IMR-90 (cell line): ENCODE data around the gene NPFF. TPM values are rescaled to one million over a fixed set of nuclear protein-coding genes. Genes with fewer than 3 reads are reported as not detected.

Experiments used
- ATAC-seq: fragments of 200-7000 bp; cut with Tn5 transposase; 2 replicates; pipeline ENCODE4 v1.9.1; 2020; ENCODE audit warnings: low read depth, mild to moderate bottlenecking, moderate library complexity
- BruUV-seq: library from RNA; stranded (reverse); fragments of 400-500 nt; replicated peaks from 2 replicates; lab custom pipeline; 2021; lab: Mats Ljungman, UMichigan
- CTCF ChIA-PET: fragments of 300-600 bp; formaldehyde crosslinking; extraction: SDS; loops from one replicate; lab custom pipeline; 2021; ENCODE audit warnings: antibody characterized with exemption; lab: Yijun Ruan, JAX
- POLR2A ChIA-PET: fragments of 300-600 bp; sonication (Branson Sonifier 250); formaldehyde crosslinking; loops from one replicate; lab custom pipeline; 2022; ENCODE audit warnings: antibody characterized with exemption; ENCODE audit not compliant: unreplicated experiment; lab: Charles Lee
- DNase-seq: peaks from one replicate; pipeline ENCODE4 v3.0.0; 2013
- H2AFZ ChIP-seq: replicated peaks from 2 replicates; pipeline ENCODE3; 2013; ENCODE audit warnings: low read length, mild to moderate bottlenecking; ENCODE audit not compliant: poor library complexity
- H2AK5ac ChIP-seq: 2 replicates; pipeline ENCODE4 v1.6.1; 2013; ENCODE audit warnings: low read depth, low read length, inconsistent platforms
- H2AK9ac ChIP-seq: replicated peaks from 2 replicates; pipeline ENCODE3; 2013; ENCODE audit warnings: mild to moderate bottlenecking, low read depth, low read length, moderate library complexity; ENCODE audit not compliant: poor library complexity
- H2BK120ac ChIP-seq: 2 replicates; pipeline ENCODE4 v1.6.1; 2013; ENCODE audit warnings: low read depth, low read length, inconsistent platforms
- H2BK15ac ChIP-seq: 3 replicates; pipeline ENCODE4 v1.6.1; 2013; ENCODE audit warnings: low read depth, low read length, inconsistent platforms
- H2BK20ac ChIP-seq: 2 replicates; pipeline ENCODE4 v1.6.1; 2013; ENCODE audit warnings: low read depth, mild to moderate bottlenecking, inconsistent platforms, low read length, moderate library complexity
- H2BK5ac ChIP-seq: 2 replicates; pipeline ENCODE4 v1.6.1; 2013; ENCODE audit warnings: mild to moderate bottlenecking, low read depth, low read length, inconsistent platforms; ENCODE audit not compliant: poor library complexity, severe bottlenecking
- H3K14ac ChIP-seq: replicated peaks from 2 replicates; pipeline ENCODE4 v1.6.1; 2013; ENCODE audit warnings: low read depth, low read length, inconsistent platforms
- H3K18ac ChIP-seq: 2 replicates; pipeline ENCODE4 v1.6.1; 2013; ENCODE audit warnings: low read depth, low read length, control low read depth
- H3K23ac ChIP-seq: 2 replicates; pipeline ENCODE4 v1.6.1; 2013; ENCODE audit warnings: low read depth, low read length, inconsistent platforms
- H3K27ac ChIP-seq: 2 replicates; pipeline ENCODE4 v1.5.1; 2013; ENCODE audit warnings: mild to moderate bottlenecking, control low read depth, low read length; ENCODE audit not compliant: insufficient read depth
- H3K27me3 ChIP-seq: 2 replicates; pipeline ENCODE4 v1.6.1; 2013; ENCODE audit warnings: low read length; ENCODE audit not compliant: control insufficient read depth, insufficient read depth
- H3K36me3 ChIP-seq: 2 replicates; pipeline ENCODE4 v1.6.1; 2013; ENCODE audit warnings: low read length, mixed read lengths; ENCODE audit not compliant: control insufficient read depth, insufficient read depth
- H3K4ac ChIP-seq: 2 replicates; pipeline ENCODE4 v1.6.1; 2013; ENCODE audit warnings: low read depth, low read length, inconsistent platforms
- H3K4me1 ChIP-seq: 2 replicates; pipeline ENCODE4 v1.6.1; 2013; ENCODE audit warnings: low read length, mixed read lengths; ENCODE audit not compliant: control insufficient read depth, insufficient read depth
- H3K4me2 ChIP-seq: 2 replicates; pipeline ENCODE4 v1.6.1; 2013; ENCODE audit warnings: low read depth, mild to moderate bottlenecking, control low read depth, low read length, moderate library complexity
- H3K4me3 ChIP-seq: 2 replicates; pipeline ENCODE4 v1.5.1; 2013; ENCODE audit warnings: low read depth, mild to moderate bottlenecking, control low read depth, low read length, moderate library complexity; ENCODE audit not compliant: insufficient read depth
- H3K56ac ChIP-seq: 2 replicates; pipeline ENCODE4 v1.6.1; 2013; ENCODE audit warnings: low read length, inconsistent platforms; ENCODE audit not compliant: insufficient read depth; ENCODE audit errors: extremely low read depth
- H3K79me1 ChIP-seq, 2 experiments: 2 replicates each; pipeline ENCODE4 v1.6.1; 2013; ENCODE audit warnings: low read length in 2 of 2, inconsistent platforms in 1 of 2, low read depth in 1 of 2
- H3K9ac ChIP-seq: 2 replicates; pipeline ENCODE4 v1.6.1; 2013; ENCODE audit warnings: low read depth, low read length, control low read depth
- H3K9me1 ChIP-seq: 2 replicates; pipeline ENCODE4 v1.6.1; 2013; ENCODE audit warnings: low read length, inconsistent platforms; ENCODE audit not compliant: insufficient read depth
- H3K9me3 ChIP-seq: 2 replicates; pipeline ENCODE4 v1.6.1; 2013; ENCODE audit warnings: low read length; ENCODE audit not compliant: control insufficient read depth, insufficient read depth
- H4K20me1 ChIP-seq: 2 replicates; pipeline ENCODE4 v1.6.1; 2013; ENCODE audit warnings: low read length, inconsistent platforms; ENCODE audit not compliant: insufficient read depth
- H4K5ac ChIP-seq: 2 replicates; pipeline ENCODE4 v1.6.1; 2013; ENCODE audit warnings: mild to moderate bottlenecking, low read depth, low read length, control low read depth
- H4K8ac ChIP-seq, 2 experiments: 2 replicates each; pipeline ENCODE4 v1.6.1; 2013; ENCODE audit warnings: low read depth in 2 of 2, low read length in 2 of 2, control low read depth in 1 of 2, inconsistent platforms in 1 of 2
- H4K91ac ChIP-seq: 2 replicates; pipeline ENCODE4 v1.6.1; 2013; ENCODE audit warnings: low read depth, low read length, inconsistent platforms; ENCODE audit not compliant: insufficient read depth
- CEBPB ChIP-seq: IDR thresholded peaks from 2 replicates; pipeline ENCODE4 v1.6.1; 2012; ENCODE audit warnings: low read depth, low read length, improper control_type of control experiment
- CHD1 ChIP-seq: IDR thresholded peaks from 2 replicates; pipeline ENCODE4 v1.6.1; 2012; ENCODE audit warnings: low read depth, low read length, improper control_type of control experiment
- ELK1 ChIP-seq: fragments of 150-350 bp; IDR thresholded peaks from 2 replicates; pipeline ENCODE4 v1.6.1; 2016; ENCODE audit warnings: low read depth, mild to moderate bottlenecking, low read length, moderate library complexity, borderline replicate concordance
- FOS ChIP-seq: fragments of 150-350 bp; IDR thresholded peaks from 2 replicates; pipeline ENCODE4 v1.6.1; 2016; ENCODE audit warnings: low read depth, low read length
- RAD21 ChIP-seq: IDR thresholded peaks from 2 replicates; pipeline ENCODE4 v1.6.1; 2012; ENCODE audit warnings: low read length, improper control_type of control experiment
- RCOR1 ChIP-seq: IDR thresholded peaks from 2 replicates; pipeline ENCODE4 v1.6.1; 2012; ENCODE audit warnings: mild to moderate bottlenecking, low read length, improper control_type of control experiment; ENCODE audit not compliant: insufficient replicate concordance
- RFX5 ChIP-seq: IDR thresholded peaks from 2 replicates; pipeline ENCODE4 v1.8.0; 2012; ENCODE audit warnings: low read depth, mild to moderate bottlenecking, low read length, moderate library complexity
- WGBS, 2 experiments: methylation state at CpG; one replicate each; pipeline versions ENCODE4 v1.1.5 to v1.1.7; 2013; ENCODE audit warnings: missing lambda C conversion rate in 2 of 2; ENCODE audit not compliant: insufficient read length in 1 of 2; ENCODE audit errors: extremely low coverage in 2 of 2; 5-methylcytosine and 5-hydroxymethylcytosine counted together
- dilution Hi-C: fragments of 300-500 bp; cut with HindIII; formaldehyde crosslinking; loops from one replicate; pipeline ENCODE4 v1.14.3; 2018; ENCODE audit warnings: low sequenced_read_pairs; ENCODE audit not compliant: unreplicated experiment
- in situ Hi-C: fragments of 300-500 bp; cut with MboI; formaldehyde crosslinking; loops from 3 replicates; pipeline ENCODE4 v1.14.3; 2019; ENCODE audit warnings: low sequenced_read_pairs, inconsistent platforms, mixed read lengths
- intact Hi-C: fragments of 100-400 bp; cut with micrococcal nuclease; formaldehyde crosslinking; loops from 2 replicates; pipeline ENCODE4 v1.10.0; 2022
- polyA plus RNA-seq, 3 experiments: library from polyadenylated mRNA; depleted of rRNA; stranded (reverse); fragments of >200 nt; gene quantifications; 2 replicates each; pipeline ENCODE4 v1.2.3, GENCODE V29; 2012; ENCODE audit warnings: low replicate concordance in 1 of 3
- total RNA-seq: library from RNA; depleted of rRNA; stranded (reverse); fragments of >200 nt; gene quantifications from 2 replicates; pipeline ENCODE4 v1.2.3, GENCODE V29; 2012
- TF ChIP-seq, protein P1 (sequence below): fragments of 150-350 bp; IDR thresholded peaks from 2 replicates; pipeline ENCODE4 v1.6.1; 2017; ENCODE audit warnings: mild to moderate bottlenecking, antibody characterized with exemption, low read length, low read depth
- TF ChIP-seq, protein P2 (sequence below): conservative IDR thresholded peaks from 2 replicates; pipeline ENCODE4 v1.5.1; 2012; ENCODE audit warnings: mild to moderate bottlenecking, low read depth, low read length, improper control_type of control experiment

The NPFF gene
- total and polyA plus RNA-seq, 2 of the 4 experiments (the other 2 are of a cell fraction) = not detected

- H2BK120ac ChIP-seq = no peak overlapping the region
- DNase-seq (peak; percentile 49), ATAC-seq (no peak)
- 65% methylated on average over 4 of the region's 10 CpGs; no CpG with 5 or more reads in 1 of the 2 experiments for WGBS, 2 experiments
- H3K56ac ChIP-seq = no peak overlapping the region
- peaks cover 8% of the 10 kb centered on the region for H3K9me1 ChIP-seq
- POLR2A ChIA-PET = no interaction called here
- H3K4ac ChIP-seq = no peak overlapping the region
- peak overlapping the region; percentile 4 for H2AK9ac ChIP-seq
- H2BK15ac ChIP-seq = no peak overlapping the region
- H3K4me1 ChIP-seq = peaks cover 7% of the 10 kb centered on the region
- CTCF ChIA-PET = no interaction called here
- no peak overlapping the region for H3K14ac ChIP-seq
- H4K91ac ChIP-seq = no peak overlapping the region
- no peaks in the 10 kb centered on the region for H3K9me3 ChIP-seq
- H3K4me2 ChIP-seq = no peak overlapping the region
- H2BK5ac ChIP-seq = peak overlapping the region; percentile 63
- no peak overlapping the region for H3K18ac ChIP-seq
- no peak overlapping the region for H3K23ac ChIP-seq
- peak overlapping the region; percentile 3 for H2AFZ ChIP-seq
- no peak overlapping the region for H2AK5ac ChIP-seq
- H4K5ac ChIP-seq = no peak overlapping the region
- dilution Hi-C loops (no loop called here), intact Hi-C loops (loop anchor here (5.0 kb wide), 1 partner anchor 293 kb away; no protein-coding TSS in a partner anchor), in situ Hi-C loops (loop anchor here (10.0 kb wide), 1 partner anchor 180 kb away; the partner anchor contains the start of gene AAAS)
- H3K4me3 ChIP-seq = no peak overlapping the region
- no peak overlapping the region for H3K27ac ChIP-seq
- no peak overlapping the region for H2BK20ac ChIP-seq
- peaks cover 28% of the 10 kb centered on the region for H3K36me3 ChIP-seq
- H4K8ac ChIP-seq = no peak overlapping the region
- TF ChIP-seq RCOR1 (no peak), FOS (no peak), CEBPB (no peak), RAD21 (no peak), CHD1 (no peak), ELK1 (no peak), RFX5 (no peak)
- TF ChIP-seq, protein P1, sequence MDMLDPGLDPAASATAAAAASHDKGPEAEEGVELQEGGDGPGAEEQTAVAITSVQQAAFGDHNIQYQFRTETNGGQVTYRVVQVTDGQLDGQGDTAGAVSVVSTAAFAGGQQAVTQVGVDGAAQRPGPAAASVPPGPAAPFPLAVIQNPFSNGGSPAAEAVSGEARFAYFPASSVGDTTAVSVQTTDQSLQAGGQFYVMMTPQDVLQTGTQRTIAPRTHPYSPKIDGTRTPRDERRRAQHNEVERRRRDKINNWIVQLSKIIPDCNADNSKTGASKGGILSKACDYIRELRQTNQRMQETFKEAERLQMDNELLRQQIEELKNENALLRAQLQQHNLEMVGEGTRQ = no peak
- TF ChIP-seq, protein P2, sequence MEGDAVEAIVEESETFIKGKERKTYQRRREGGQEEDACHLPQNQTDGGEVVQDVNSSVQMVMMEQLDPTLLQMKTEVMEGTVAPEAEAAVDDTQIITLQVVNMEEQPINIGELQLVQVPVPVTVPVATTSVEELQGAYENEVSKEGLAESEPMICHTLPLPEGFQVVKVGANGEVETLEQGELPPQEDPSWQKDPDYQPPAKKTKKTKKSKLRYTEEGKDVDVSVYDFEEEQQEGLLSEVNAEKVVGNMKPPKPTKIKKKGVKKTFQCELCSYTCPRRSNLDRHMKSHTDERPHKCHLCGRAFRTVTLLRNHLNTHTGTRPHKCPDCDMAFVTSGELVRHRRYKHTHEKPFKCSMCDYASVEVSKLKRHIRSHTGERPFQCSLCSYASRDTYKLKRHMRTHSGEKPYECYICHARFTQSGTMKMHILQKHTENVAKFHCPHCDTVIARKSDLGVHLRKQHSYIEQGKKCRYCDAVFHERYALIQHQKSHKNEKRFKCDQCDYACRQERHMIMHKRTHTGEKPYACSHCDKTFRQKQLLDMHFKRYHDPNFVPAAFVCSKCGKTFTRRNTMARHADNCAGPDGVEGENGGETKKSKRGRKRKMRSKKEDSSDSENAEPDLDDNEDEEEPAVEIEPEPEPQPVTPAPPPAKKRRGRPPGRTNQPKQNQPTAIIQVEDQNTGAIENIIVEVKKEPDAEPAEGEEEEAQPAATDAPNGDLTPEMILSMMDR = no peak
- H4K20me1 ChIP-seq = no peaks in the 10 kb centered on the region
- peaks cover 8 to 48% of the 10 kb centered on the region in 2 experiments; a peak in 3 of 4 replicates for H3K79me1 ChIP-seq
- no peak overlapping the region for H3K9ac ChIP-seq
- no TSS peak for BruUV-seq
- no peaks in the 10 kb centered on the region for H3K27me3 ChIP-seq
Measured at GRCh38 chr12:53505086-53505485, 2.2 kb downstream of the NPFF start.
